ENCODE results near the gene TIPARP.
"Not testable (repeated sequence)": the region's sequence is repeated elsewhere in the genome, so short reads cannot be mapped to it uniquely, and the experiment has no call there.

Gene TIPARP

GRCh38 chr3:156720826-156721225, 46.4 kb downstream of the TIPARP start:
- no peak for DNase-seq

DNA sequence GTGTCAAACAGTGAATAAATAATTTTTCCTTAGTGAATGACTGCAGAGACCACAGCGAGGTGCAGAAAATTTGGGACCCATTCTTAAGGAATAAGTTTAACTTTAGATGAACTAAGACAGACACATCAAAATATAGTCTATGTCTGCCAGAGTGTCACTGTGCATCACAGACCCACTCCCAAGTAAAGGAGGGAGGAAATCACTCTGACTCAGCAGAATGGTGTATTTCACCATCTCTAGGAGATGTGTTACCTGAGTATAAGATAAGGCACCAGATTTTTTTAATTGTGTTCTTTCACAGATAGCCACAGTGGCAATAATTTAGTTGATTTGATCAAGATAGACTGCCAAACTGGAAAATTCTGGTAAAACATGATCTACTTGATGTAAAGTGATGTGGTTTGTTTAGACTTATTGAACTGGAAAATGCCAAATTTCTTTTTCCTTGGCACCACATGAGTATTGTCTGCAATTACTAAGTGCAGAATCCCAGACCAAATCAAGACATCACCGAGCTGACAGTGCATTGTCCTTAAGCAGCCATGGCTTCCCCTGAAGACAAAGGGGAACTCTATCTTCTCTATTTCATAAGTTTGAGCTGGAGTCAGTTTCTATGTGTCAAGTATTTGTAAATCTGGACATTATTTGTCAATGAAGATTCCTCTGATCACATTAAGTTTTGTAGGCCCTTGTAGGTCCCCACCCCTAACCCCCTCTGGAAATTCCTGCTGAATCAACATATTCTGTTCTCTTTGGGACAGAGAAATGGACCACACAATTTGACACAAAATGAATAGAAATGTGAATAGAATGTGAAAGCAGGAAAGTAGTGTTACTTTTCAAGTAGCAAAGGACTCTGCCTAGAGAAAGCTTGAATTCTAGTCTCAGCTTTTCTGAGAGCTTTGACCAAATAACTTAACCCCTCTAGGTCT, 47.6 kb downstream of the TIPARP start:
- no peak for DNase-seq

DNA sequence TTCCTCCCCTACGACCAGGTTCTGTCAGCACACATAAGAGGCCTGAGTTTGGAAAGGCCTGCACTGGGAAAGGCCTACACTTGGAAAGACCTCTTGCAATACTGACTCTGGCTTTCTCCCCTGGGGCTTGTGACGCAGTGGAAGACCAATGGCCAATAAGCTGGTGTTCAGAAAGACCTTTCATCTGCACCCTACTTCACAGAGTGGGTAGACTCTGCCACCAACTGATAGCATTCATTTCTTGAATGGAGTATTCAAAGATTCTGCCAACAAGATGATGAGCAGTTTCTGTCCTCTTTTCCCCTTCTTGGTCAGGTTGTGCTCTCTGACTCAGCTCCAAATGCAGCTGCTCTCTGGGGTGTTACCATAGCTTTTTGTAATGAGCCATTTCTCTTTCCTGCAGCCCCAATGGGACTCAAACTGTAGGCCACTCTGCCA, 48.8 kb downstream of the TIPARP start:
- no peak for DNase-seq

GRCh38 chr3:156725682-156726081, 51.3 kb downstream of the TIPARP start:
- DNase-seq: no peak

GRCh38 chr3:156726456-156726855, 52.1 kb downstream of the TIPARP start:
- no peak for DNase-seq

DNA sequence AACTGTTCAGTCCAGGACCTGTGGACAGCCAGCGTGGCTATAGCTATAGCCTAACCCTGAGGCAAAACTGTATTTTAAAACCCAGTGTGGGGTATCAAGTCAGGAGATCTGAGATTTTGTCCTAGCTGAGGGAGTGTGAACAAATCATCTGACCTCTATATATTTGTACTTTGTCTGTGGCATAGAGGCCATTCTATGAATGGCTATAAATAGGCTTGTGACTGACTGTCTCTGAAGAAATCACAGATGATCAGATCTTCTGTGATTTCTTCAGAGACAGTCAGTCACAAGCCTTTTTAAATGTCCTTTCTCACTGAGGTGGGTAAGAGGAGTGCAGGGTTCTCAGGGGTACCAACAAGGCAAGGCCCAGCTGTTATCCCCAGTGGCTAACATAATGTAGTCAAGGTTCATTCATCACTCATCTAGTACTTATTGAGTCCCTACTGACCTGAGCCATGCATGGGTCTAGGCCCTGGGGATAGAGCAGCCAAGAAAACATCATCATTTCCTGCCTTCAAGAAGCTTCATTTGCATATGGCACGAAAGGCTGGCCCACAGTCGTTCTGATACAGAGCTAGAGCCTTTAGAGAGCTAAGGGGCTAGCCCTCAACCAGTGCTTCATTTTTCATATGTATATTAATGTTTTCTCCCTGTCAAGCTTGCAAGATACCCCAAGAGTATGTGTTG, 53.3 kb downstream of the TIPARP start:
- no peak for DNase-seq

DNA sequence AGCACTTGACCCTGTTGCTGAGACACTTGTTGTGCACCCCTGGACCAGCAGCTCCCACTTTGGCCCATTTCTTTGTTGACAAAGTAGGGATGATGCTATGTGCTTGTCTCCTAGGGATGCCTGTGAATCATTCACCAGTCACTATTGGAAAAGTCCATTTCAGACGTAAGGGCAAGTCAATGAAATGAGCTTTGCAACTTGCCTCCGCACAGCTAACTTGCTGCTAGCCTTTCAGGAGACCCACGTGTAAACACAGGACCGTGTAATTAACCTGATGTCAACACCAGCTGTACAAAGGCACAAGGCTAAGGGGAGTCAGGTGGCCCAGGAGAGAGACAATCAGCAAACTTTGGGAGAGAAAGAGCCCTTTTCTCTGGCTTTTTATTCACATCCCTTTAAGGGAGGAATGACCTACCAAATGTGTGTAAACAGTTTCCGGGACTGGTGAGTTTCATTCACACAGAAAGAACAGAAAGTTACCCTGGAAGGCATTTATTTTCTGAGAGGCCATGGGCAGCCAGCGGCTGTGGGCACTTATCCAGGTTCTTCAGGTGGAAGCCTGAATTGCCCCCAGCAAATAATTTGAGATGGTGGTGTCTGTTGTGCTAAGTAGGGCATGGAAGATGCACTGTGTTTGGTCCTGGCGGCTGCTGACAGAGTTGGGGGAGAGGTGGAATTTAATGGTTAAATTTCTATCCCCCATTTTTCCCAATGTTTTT, 54.0 kb downstream of the TIPARP start:
- no peak for DNase-seq

- no peak for DNase-seq
Measured at GRCh38 chr3:156729460-156730179, 55.2 kb downstream of the TIPARP start.

GRCh38 chr3:156731813-156732212, 57.4 kb downstream of the TIPARP start:
- no peak for DNase-seq

- no peak for DNase-seq
Measured at GRCh38 chr3:156732261-156732660, 57.9 kb downstream of the TIPARP start.

GRCh38 chr3:156732715-156733421, 58.5 kb downstream of the TIPARP start:
- no peak for DNase-seq

DNA sequence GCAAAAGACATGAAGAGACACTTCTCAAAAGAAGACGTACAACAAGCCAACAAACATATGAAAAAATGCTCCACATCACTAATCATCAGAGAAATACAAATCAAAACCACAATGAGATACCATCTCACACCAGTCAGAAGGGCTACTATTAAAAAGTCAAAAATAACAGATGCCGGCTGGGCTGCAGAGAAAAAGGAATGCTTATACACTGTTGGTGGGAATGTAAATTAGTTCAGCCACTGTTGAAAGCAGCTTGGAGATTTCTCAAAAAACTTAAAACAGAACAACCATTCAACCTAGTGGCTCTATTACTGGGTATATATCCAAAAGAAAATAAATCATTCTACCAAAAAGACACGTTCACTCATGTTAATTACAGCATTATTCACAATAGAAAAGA, 60.3 kb downstream of the TIPARP start:
- DNase-seq: not testable (repeated sequence)

- no peak for DNase-seq
Measured at GRCh38 chr3:156735471-156735870, 61.1 kb downstream of the TIPARP start.

DNA sequence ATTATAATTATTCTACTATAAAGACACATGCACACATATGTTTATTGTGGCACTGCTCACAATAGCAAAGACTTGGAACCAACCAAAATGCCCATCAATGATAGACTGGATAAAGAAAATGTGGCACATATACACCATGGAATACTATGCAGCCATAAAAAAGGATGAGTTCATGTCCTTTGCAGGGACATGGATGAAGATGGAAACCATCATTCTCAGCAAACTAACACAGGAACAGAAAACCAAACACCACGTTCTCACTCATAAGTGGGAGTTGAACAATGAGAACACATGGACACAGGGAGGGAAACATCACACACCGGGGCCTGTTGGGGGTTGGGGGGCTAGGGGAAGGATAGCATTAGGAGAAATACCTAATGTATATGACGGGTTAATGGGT, 62.7 kb downstream of the TIPARP start:
- not testable (repeated sequence) for DNase-seq

DNA sequence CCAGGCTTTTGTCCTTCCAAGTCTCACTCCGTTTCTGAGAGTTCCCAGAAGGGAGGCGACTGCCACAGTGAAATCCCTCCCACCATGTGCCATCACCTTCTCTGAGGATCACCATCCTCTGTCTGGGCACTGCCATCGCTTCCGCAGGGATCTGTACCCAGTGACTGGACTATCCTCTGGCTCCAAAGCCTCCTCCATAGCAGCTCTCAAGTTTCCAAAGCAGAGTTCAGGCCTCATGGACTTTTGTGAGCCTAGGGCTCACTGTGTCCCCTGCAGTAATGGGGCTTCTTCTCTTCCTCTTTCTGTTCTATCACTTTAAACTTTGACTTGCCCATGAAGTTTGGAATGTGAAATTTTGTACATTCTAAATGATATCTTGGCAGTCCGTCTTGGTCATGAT, 63.9 kb downstream of the TIPARP start:
- no peak for DNase-seq

DNA sequence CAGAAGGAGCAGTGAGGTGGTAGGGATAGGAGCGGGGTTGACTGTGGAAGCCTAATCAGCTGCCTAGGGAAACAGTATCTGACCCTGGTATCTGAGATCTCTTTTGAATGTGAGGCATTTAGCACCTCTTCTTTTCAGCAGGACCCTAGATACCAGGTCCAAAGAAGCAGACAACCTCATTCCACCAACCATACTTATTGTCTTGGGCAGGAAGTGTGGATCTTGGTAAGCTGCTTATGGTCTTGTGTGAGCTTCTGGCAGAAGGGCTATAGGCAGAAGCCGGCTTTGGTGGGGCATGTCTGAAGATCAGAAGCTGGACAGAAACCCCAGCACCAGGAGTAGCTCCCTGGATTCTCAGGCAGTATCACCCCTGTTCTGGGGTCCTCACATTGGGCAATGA, 65.6 kb downstream of the TIPARP start:
- no peak for DNase-seq

GRCh38 chr3:156740581-156740980, 66.2 kb downstream of the TIPARP start:
- DNase-seq: not testable (repeated sequence)

- no peak for DNase-seq
Measured at GRCh38 chr3:156741935-156742334, 67.5 kb downstream of the TIPARP start.

DNA sequence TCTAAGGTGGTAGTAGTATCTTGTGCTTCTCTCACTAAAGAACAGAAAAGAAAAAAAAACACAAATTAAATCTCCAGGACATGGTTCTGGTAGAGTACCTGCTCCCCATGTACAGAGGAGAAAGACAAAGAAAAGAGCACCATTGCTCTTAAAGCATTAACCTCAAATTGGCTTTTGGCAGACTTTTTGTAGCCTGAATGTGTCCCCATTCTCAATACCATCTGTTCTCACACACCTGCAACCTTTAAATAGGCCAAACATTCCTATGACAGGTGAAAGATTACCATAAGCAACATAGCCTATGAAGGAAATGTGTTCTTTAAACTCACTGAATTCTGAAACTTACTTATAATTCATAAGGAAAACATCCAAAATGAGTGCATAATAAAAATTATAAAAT, 68.0 kb downstream of the TIPARP start:
- no peak for DNase-seq

GRCh38 chr3:156743859-156744258, 69.5 kb downstream of the TIPARP start:
- DNase-seq: no peak

DNA sequence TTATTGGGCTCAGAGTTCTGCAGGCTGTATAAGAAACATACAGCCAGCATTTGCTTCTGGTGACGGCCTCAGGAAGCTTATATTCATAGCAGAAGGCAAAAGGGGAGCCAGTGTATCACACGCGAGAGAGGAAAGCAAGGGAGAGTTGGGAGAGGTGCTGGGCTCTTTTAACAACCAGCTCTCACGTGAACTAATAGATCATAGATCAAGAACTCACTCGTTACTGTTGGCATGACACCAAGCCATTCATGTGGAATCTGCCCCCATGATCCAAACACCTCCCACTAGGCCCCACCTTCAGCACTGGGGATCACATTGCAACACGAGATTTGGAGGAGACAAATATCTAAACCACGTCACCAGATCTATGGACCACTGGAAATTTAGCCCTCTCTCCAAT, 70.2 kb downstream of the TIPARP start:
- DNase-seq: no peak

DNA sequence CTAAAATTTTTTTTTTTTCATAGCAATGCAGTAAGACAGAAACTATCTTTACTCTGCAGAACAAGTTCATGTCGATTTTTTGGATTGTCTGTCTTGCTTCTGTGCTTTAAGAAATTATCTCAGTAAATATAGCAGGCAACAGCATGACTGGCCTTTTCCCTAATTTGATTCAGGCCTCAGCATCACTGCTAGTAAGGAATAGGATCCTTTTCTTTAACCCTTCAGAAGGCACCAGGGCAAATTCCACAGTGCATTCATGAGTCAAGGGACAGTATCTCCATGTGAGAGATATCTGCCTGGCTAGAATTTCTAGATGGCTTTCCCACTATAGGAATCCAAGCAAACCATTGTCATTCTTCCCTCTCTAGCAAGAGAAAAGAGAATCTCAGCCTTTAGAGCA, 71.4 kb downstream of the TIPARP start:
- no peak for DNase-seq
